Measurements from ENCODE around the gene LPAR1.

DNA sequence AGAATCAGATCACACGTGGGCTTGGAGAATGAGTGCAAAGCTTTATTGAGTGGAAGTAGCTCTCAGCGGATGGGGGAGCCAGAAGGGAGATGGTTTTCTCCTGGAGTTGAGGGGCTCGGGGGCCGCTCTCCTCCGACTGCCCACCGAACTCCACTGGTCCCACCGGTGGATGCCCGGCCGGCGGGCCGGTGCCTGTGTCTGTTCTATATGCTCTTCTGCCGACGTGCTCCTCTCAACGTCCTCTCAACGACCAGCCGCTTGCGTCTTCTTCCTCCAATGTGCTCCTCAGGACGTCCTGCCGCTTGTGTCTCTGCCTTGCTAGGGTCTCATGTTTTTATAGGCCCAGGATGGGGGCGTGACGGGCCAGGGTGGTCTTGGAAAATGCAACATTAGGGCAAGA is 207.8 kb downstream of the LPAR1 start:
- TF ChIP-seq MAX (CRISPR knock-in tag; IDR thresholded peaks at IDR 0.05) (no peak), TAF1 (IDR thresholded peaks at IDR 0.05; ENCODE audit: control insufficient read depth, extremely low read depth, insufficient read depth, low read length, severe bottlenecking) (no peak), NR3C1 (CRISPR knock-in tag; IDR thresholded peaks at IDR 0.05) (no peak), GABPB1 (CRISPR knock-in tag; IDR thresholded peaks at IDR 0.05) (no peak), BACH1 (tag; IDR thresholded peaks at IDR 0.05) (no peak), KAT8 (IDR thresholded peaks at IDR 0.05; ENCODE audit: low read depth) (no peak), ZBTB12 (CRISPR knock-in tag; IDR thresholded peaks at IDR 0.05) (no peak), ETV5 (CRISPR knock-in tag; IDR thresholded peaks at IDR 0.05; ENCODE audit: low read depth) (no peak), NR2C2 (CRISPR knock-in tag; IDR thresholded peaks at IDR 0.05) (no peak), NR2C2 (tag; IDR thresholded peaks at IDR 0.05) (no peak), SMARCE1 (IDR thresholded peaks at IDR 0.05) (no peak), POLR2AphosphoS5 (IDR thresholded peaks at IDR 0.05; ENCODE audit: control insufficient read depth, insufficient read depth, low read depth, low read length) (no peak)

Measured in K562 (cell line).